ENCODE data around the gene CPNE7. TPM values are rescaled to one million over a fixed set of nuclear protein-coding genes. Genes with fewer than 3 reads are reported as not detected.

CPNE7 gene
- total RNA-seq, 4 donors from 2014 or later, result 1.1 to 3.3 (median 2.5) TPM

- TF ChIP-seq CTCF (IDR thresholded peaks at IDR 0.05), result no peak
- no peak for TF ChIP-seq POLR2A (IDR thresholded peaks at IDR 0.05)
- WGBS, 2 donors, result 90 to 91% methylated on average over 24 of the region's 24 CpGs
- no peak for DNase-seq (ENCODE audit: low spot score in 2 of 2)
- no peak overlapping the region for H3K4me3 ChIP-seq (ENCODE audit: low read depth, poor library complexity, severe bottlenecking)
- intact Hi-C loops (cut with DNase I; ENCODE audit: low total_unique reads), result no loop called here
Measured at GRCh38 chr16:89536371-89536770, 39.2 kb upstream of the CPNE7 start.

- intact Hi-C loops (cut with DNase I; ENCODE audit: low total_unique reads), result no loop called here
- DNase-seq (ENCODE audit: low spot score in 2 of 2), result no peak
- WGBS, 2 donors, result 85 to 91% methylated on average over 36 of the region's 36 CpGs
- H3K4me3 ChIP-seq (ENCODE audit: low read depth, poor library complexity, severe bottlenecking), result no peak overlapping the region
- TF ChIP-seq POLR2A (IDR thresholded peaks at IDR 0.05) (no peak), CTCF (IDR thresholded peaks at IDR 0.05) (no peak)
Measured at GRCh38 chr16:89536886-89537548, 38.5 kb upstream of the CPNE7 start.

- no peak overlapping the region for H3K4me3 ChIP-seq (ENCODE audit: low read depth, poor library complexity, severe bottlenecking)
- TF ChIP-seq POLR2A (IDR thresholded peaks at IDR 0.05) (no peak), CTCF (IDR thresholded peaks at IDR 0.05) (no peak)
- intact Hi-C loops (cut with DNase I; ENCODE audit: low total_unique reads), result no loop called here
- WGBS, 2 donors, result 91 to 94% methylated on average over 7 of the region's 7 CpGs
- DNase-seq (ENCODE audit: low spot score in 2 of 2), result no peak
Measured at GRCh38 chr16:89537549-89537925, 38.0 kb upstream of the CPNE7 start.

- no peak overlapping the region for H3K4me3 ChIP-seq (ENCODE audit: low read depth, poor library complexity, severe bottlenecking)
- intact Hi-C loops (cut with DNase I; ENCODE audit: low total_unique reads), result no loop called here
- no peak for TF ChIP-seq CTCF (IDR thresholded peaks at IDR 0.05)
- TF ChIP-seq POLR2A (IDR thresholded peaks at IDR 0.05), result no peak
- 87 to 93% methylated on average over 10 to 12 of the region's 12 CpGs for WGBS, 2 donors
- no peak for DNase-seq (ENCODE audit: low spot score in 2 of 2)
Measured at GRCh38 chr16:89538286-89538685, 37.3 kb upstream of the CPNE7 start.

GRCh38 chr16:89540557-89540956, 35.0 kb upstream of the CPNE7 start:
- no peak for DNase-seq (ENCODE audit: low spot score in 2 of 2)
- 82 to 89% methylated on average over 13 of the region's 13 CpGs for WGBS, 2 donors
- H3K4me3 ChIP-seq (ENCODE audit: low read depth, poor library complexity, severe bottlenecking), result no peak overlapping the region
- no peak for TF ChIP-seq CTCF (IDR thresholded peaks at IDR 0.05)
- no peak for TF ChIP-seq POLR2A (IDR thresholded peaks at IDR 0.05)
- intact Hi-C loops (cut with DNase I; ENCODE audit: low total_unique reads), result no loop called here

- DNase-seq (ENCODE audit: low spot score in 2 of 2), result no peak
- TF ChIP-seq CTCF (IDR thresholded peaks at IDR 0.05), result no peak
- no peak for TF ChIP-seq POLR2A (IDR thresholded peaks at IDR 0.05)
- WGBS, 2 donors, result 89 to 95% methylated on average over 16 to 21 of the region's 21 CpGs
Measured at GRCh38 chr16:89541792-89542191, 33.8 kb upstream of the CPNE7 start.

More at GRCh38 chr16:89541792-89542191, 33.8 kb upstream of the CPNE7 start:
- intact Hi-C loops (cut with DNase I; ENCODE audit: low total_unique reads), result no loop called here
- no peak overlapping the region for H3K4me3 ChIP-seq (ENCODE audit: low read depth, poor library complexity, severe bottlenecking)

Measured in lower leg skin (tissue), 4 donors.